A375 (cell line): ENCODE data around the gene DIS3L. TPM values are rescaled to one million over a fixed set of nuclear protein-coding genes. Genes with fewer than 3 reads are reported as not detected.
A peak's percentile ranks its signal among the peaks of the same experiment; 100 is the strongest.

ENCODE experiments used
- small RNA-seq: library from RNA; depleted of rRNA; stranded (forward); fragments of <200 nt; gene quantifications from one replicate; pipeline ENCODE3, GENCODE V24; 2014
- total RNA-seq: library from RNA; depleted of rRNA; stranded (reverse); fragments of >200 nt; shearing (Covaris generic); gene quantifications from 2 replicates; pipeline ENCODE4 v1.2.3, GENCODE V29; 2014; rRNA removed

DIS3L gene
- total RNA-seq: 19.4 and 20.1 TPM in 2 replicates

GRCh38 chr15:66293419-66294156 is at the start of gene DIS3L:
Gene DIS3L (plus strand): TSS chr15:66293568. CDS start chr15:66293597, 29 bp downstream.

GRCh38 chr15:66253418-66254088 is 39.8 kb upstream of the DIS3L start, which contains the start of gene MEGF11:
Gene MEGF11 (minus strand): TSS chr15:66253750. CDS start chr15:66128403, 125,347 bp downstream.

GRCh38 chr15:66356359-66357236 is 63.2 kb downstream of the DIS3L start, which contains the start of gene TIPIN:
Gene TIPIN (minus strand): TSS chr15:66356685. CDS start chr15:66352947, 3,738 bp downstream.

Small RNA genes lying within 50 kb of the gene (small RNA-seq; reads per million reads assigned to genes)
- gene RF00019: not detected
- gene SCARNA14: 2.4 reads per million, percentile 76 among the genes with 10 or more reads in this experiment

Other genes starting within 250 kb of the DIS3L start
- 1.1 and 1.4 TPM in 2 replicates for gene MEGF11, start 39.8 kb upstream of the DIS3L start, total RNA-seq
- 26.9 and 34.0 TPM in 2 replicates for gene TIPIN, start 63.1 kb downstream of the DIS3L start, total RNA-seq
- gene MAP2K1, start 93.3 kb downstream of the DIS3L start, total RNA-seq: 33.8 and 40.6 TPM in 2 replicates
- gene SNAPC5, start 204.2 kb downstream of the DIS3L start, total RNA-seq: 61.2 and 64.7 TPM in 2 replicates
- 2,667 and 3,903 TPM in 2 replicates for gene RPL4, start 211.3 kb downstream of the DIS3L start, total RNA-seq
- 10.7 and 15.0 TPM in 2 replicates for gene ZWILCH, start 211.8 kb downstream of the DIS3L start, total RNA-seq